Measurements from ENCODE around the gene TUBB4B. TPM values are rescaled to one million over a fixed set of nuclear protein-coding genes. Genes with fewer than 3 reads are reported as not detected.

TUBB4B gene
- total RNA-seq, 2 experiments from 2014 or later = 417 to 443 TPM

- H3K4me3 ChIP-seq (ENCODE audit: low read depth, low read length, poor library complexity, severe bottlenecking) = peak overlapping the region; percentile 98
- H3K4me2 ChIP-seq (ENCODE audit: low read length) = peak overlapping the region; percentile 93
- ChIA-PET CTCF (ENCODE audit: unreplicated experiment) (no interaction called here), POLR2A (interaction anchor here (0.9 to 4.4 kb wide), 3 partner anchors 14 to 126 kb away, joined by 3 to 26 read pairs (median 3); partner anchors contain the start of gene TUBB4B)
- H3K4me1 ChIP-seq (ENCODE audit: insufficient read depth, low read length, poor library complexity, severe bottlenecking) = peaks cover 53% of the 10 kb centered on the region
- BruUV-seq (replicated peaks) = no TSS peak
- H2AFZ ChIP-seq (ENCODE audit: low read length) = peak overlapping the region; percentile 32; the same call in 1 of the 2 replicates
- H3K9me3 ChIP-seq (ENCODE audit: low read length) = no peaks in the 10 kb centered on the region
- no peaks in the 10 kb centered on the region for H3K9me2 ChIP-seq (ENCODE audit: insufficient read depth, low read length)
- DNase-seq (ENCODE audit: low spot score) = peak; percentile 42
- H3K27ac ChIP-seq (ENCODE audit: low read depth, low read length, poor library complexity, severe bottlenecking) = peak overlapping the region; percentile 62
- H4K20me1 ChIP-seq (ENCODE audit: insufficient read depth, low read length) = peaks cover 5% of the 10 kb centered on the region; the same call in 1 of the 2 replicates
- TF ChIP-seq CTCF (conservative IDR thresholded peaks at IDR 0.05; ENCODE audit: low read length) (no peak), EZH2phosphoT487 (IDR thresholded peaks at IDR 0.05; ENCODE audit: borderline replicate concordance, low read depth, low read length) (no peak)
- peaks cover 24% of the 10 kb centered on the region for H3K79me2 ChIP-seq (ENCODE audit: insufficient read depth, low read depth, low read length)
- peaks cover 39% of the 10 kb centered on the region for H3K36me3 ChIP-seq (ENCODE audit: insufficient read depth, low read length)
- intact Hi-C loops (cut with micrococcal nuclease; ENCODE audit: unreplicated experiment) = loop anchor here (1.0 kb wide), 1 partner anchor 14 kb away; the partner anchor contains the start of gene TUBB4B
These were observed 14.5 kb downstream of the TUBB4B start for GRCh38 chr9:137255448-137256114.

- H3K9me3 ChIP-seq (ENCODE audit: low read length) = no peaks in the 10 kb centered on the region
- no TSS peak for BruUV-seq (replicated peaks)
- no peaks in the 10 kb centered on the region for H3K9me2 ChIP-seq (ENCODE audit: insufficient read depth, low read length)
- H3K36me3 ChIP-seq (ENCODE audit: insufficient read depth, low read length) = peaks cover 41% of the 10 kb centered on the region
- no peak overlapping the region for H3K27ac ChIP-seq (ENCODE audit: low read depth, low read length, poor library complexity, severe bottlenecking)
- TF ChIP-seq CTCF (conservative IDR thresholded peaks at IDR 0.05; ENCODE audit: low read length) (no peak), EZH2phosphoT487 (IDR thresholded peaks at IDR 0.05; ENCODE audit: borderline replicate concordance, low read depth, low read length) (no peak)
- no peak for DNase-seq (ENCODE audit: low spot score)
- intact Hi-C loops (cut with micrococcal nuclease; ENCODE audit: unreplicated experiment) = no loop called here
- POLR2A ChIA-PET = interaction anchor here (0.9 to 4.4 kb wide), 3 partner anchors 13 to 127 kb away, joined by 3 to 26 read pairs (median 3); partner anchors contain the start of gene TUBB4B
- peaks cover 24% of the 10 kb centered on the region for H3K79me2 ChIP-seq (ENCODE audit: insufficient read depth, low read depth, low read length)
- no peak overlapping the region for H2AFZ ChIP-seq (ENCODE audit: low read length)
- peaks cover 5% of the 10 kb centered on the region; the same call in 1 of the 2 replicates for H4K20me1 ChIP-seq (ENCODE audit: insufficient read depth, low read length)
- H3K4me2 ChIP-seq (ENCODE audit: low read length) = peak overlapping the region; percentile 93
- CTCF ChIA-PET (ENCODE audit: unreplicated experiment) = no interaction called here
- H3K4me3 ChIP-seq (ENCODE audit: low read depth, low read length, poor library complexity, severe bottlenecking) = peak overlapping the region; percentile 98
- H3K4me1 ChIP-seq (ENCODE audit: insufficient read depth, low read length, poor library complexity, severe bottlenecking) = peaks cover 53% of the 10 kb centered on the region
These were observed 15.3 kb downstream of the TUBB4B start for GRCh38 chr9:137256362-137256761.

- no peaks in the 10 kb centered on the region for H3K9me2 ChIP-seq (ENCODE audit: insufficient read depth, low read length)
- H3K27ac ChIP-seq (ENCODE audit: low read depth, low read length, poor library complexity, severe bottlenecking) = no peak overlapping the region
- peaks cover 53% of the 10 kb centered on the region for H3K4me1 ChIP-seq (ENCODE audit: insufficient read depth, low read length, poor library complexity, severe bottlenecking)
- peak overlapping the region; percentile 93 for H3K4me2 ChIP-seq (ENCODE audit: low read length)
- H2AFZ ChIP-seq (ENCODE audit: low read length) = no peak overlapping the region
- intact Hi-C loops (cut with micrococcal nuclease; ENCODE audit: unreplicated experiment) = no loop called here
- peak overlapping the region; percentile 98 for H3K4me3 ChIP-seq (ENCODE audit: low read depth, low read length, poor library complexity, severe bottlenecking)
- H3K36me3 ChIP-seq (ENCODE audit: insufficient read depth, low read length) = peaks cover 41% of the 10 kb centered on the region
- DNase-seq (ENCODE audit: low spot score) = no peak
- no TSS peak for BruUV-seq (replicated peaks)
- H3K79me2 ChIP-seq (ENCODE audit: insufficient read depth, low read depth, low read length) = peaks cover 24% of the 10 kb centered on the region
- TF ChIP-seq CTCF (conservative IDR thresholded peaks at IDR 0.05; ENCODE audit: low read length) (no peak), EZH2phosphoT487 (IDR thresholded peaks at IDR 0.05; ENCODE audit: borderline replicate concordance, low read depth, low read length) (no peak)
- ChIA-PET CTCF (ENCODE audit: unreplicated experiment) (no interaction called here), POLR2A (interaction anchor here (4.4 kb wide), 1 partner anchor 17 kb away, joined by 26 read pairs; the partner anchor contains the start of gene TUBB4B)
- H3K9me3 ChIP-seq (ENCODE audit: low read length) = no peaks in the 10 kb centered on the region
- peaks cover 5% of the 10 kb centered on the region; the same call in 1 of the 2 replicates for H4K20me1 ChIP-seq (ENCODE audit: insufficient read depth, low read length)
These were observed 15.8 kb downstream of the TUBB4B start for GRCh38 chr9:137256856-137257255.

Data from OCI-LY7 (cell line).